ENCODE results near the gene SH3PXD2A.

DNA sequence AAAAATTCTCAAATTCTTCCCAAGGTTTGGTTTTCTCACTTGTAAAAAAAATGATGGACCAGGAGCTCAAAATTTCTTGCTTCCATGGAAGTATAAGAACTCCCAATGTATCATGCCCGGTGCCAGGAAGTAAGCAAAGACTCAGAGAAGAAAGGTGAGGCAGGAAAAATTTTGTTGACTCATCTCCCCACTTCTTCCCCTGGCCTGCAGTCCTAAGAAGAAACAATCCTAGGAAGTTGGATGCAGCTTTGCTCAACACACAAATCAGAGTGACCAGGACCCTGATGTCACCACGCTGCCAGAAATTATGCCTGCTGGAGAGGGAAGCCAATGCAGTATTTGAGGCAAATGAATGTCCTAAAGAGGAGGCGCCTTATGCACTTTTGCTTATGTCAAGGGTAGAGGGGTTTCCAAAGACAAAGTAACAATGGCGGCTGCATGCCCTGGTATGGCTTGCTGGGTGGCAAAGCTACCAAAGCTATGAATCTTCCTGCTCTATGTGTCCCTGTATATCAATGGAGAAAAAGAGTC, 198.2 kb downstream of the SH3PXD2A start:
- TF ChIP-seq, protein P1, sequence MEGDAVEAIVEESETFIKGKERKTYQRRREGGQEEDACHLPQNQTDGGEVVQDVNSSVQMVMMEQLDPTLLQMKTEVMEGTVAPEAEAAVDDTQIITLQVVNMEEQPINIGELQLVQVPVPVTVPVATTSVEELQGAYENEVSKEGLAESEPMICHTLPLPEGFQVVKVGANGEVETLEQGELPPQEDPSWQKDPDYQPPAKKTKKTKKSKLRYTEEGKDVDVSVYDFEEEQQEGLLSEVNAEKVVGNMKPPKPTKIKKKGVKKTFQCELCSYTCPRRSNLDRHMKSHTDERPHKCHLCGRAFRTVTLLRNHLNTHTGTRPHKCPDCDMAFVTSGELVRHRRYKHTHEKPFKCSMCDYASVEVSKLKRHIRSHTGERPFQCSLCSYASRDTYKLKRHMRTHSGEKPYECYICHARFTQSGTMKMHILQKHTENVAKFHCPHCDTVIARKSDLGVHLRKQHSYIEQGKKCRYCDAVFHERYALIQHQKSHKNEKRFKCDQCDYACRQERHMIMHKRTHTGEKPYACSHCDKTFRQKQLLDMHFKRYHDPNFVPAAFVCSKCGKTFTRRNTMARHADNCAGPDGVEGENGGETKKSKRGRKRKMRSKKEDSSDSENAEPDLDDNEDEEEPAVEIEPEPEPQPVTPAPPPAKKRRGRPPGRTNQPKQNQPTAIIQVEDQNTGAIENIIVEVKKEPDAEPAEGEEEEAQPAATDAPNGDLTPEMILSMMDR (IDR thresholded peaks at IDR 0.05) = no peak
- no peak for TF ChIP-seq EZH2 (IDR thresholded peaks at IDR 0.05)

Data from neural progenitor cell (in vitro differentiated cells).